Measurements from ENCODE around the gene LDLRAD4.

Gene LDLRAD4

DNA sequence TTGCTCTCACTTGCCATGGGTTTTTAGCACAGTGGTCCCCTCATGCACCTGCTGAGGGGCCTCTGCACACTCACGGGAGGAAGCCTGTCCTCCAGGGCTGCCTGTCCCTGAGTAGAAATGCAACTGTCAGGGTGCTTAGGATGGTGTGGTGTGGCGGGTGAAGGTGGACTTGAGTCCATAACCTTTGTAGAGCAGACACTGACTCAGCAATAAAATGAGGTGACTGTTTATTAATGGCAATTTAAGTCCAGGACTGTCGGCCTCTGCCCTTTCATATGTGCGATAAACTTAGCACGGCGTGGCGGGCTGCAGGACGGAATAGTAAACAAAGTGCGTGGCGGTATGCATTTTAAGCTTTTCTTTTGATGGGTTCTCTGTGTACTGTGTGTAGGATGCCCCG, 188.2 kb downstream of the LDLRAD4 start:
- Histone ChIP-seq H3K9me3 (ENCODE audit: control insufficient read depth, insufficient read depth, low read depth, low read length) (no peaks in the 10 kb centered on the region), H3K27me3 (ENCODE audit: control insufficient read depth, insufficient read depth, low read length) (no peaks in the 10 kb centered on the region), H3K36me3 (ENCODE audit: control insufficient read depth, insufficient read depth, low read length) (no peaks in the 10 kb centered on the region), H3K27ac (ENCODE audit: low read depth, low read length) (no peak overlapping the region), H3K9ac (ENCODE audit: low read length) (no peak overlapping the region), H3K4me1 (ENCODE audit: control insufficient read depth, insufficient read depth, low read length) (no peaks in the 10 kb centered on the region), H3K4me3 (ENCODE audit: low read depth, low read length) (no peak overlapping the region)

DNA sequence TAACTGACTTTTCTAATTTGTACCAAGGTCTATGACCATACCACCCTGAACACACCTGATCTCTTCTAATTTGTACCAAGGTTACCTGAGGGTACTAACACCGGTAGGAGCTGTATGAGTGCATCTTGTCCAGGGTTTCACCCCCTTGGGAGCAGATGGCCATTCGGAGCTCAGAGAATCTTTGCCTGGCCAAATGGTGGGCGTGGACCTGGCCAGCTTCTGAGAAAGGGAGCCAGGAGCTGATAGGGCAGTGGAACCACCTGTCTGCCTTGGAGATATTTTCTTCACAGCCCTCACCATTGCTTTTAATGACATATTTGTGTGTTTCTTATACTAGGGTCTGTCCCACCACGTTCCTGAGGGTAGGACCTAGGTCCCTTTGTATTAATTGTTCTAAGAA, 188.9 kb downstream of the LDLRAD4 start:
- Histone ChIP-seq H3K9ac (ENCODE audit: low read length) (no peak overlapping the region), H3K4me3 (ENCODE audit: low read depth, low read length) (no peak overlapping the region), H3K9me3 (ENCODE audit: control insufficient read depth, insufficient read depth, low read depth, low read length) (peaks cover 7% of the 10 kb centered on the region), H3K27me3 (ENCODE audit: control insufficient read depth, insufficient read depth, low read length) (no peaks in the 10 kb centered on the region), H3K36me3 (ENCODE audit: control insufficient read depth, insufficient read depth, low read length) (no peaks in the 10 kb centered on the region), H3K4me1 (ENCODE audit: control insufficient read depth, insufficient read depth, low read length) (no peaks in the 10 kb centered on the region), H3K27ac (ENCODE audit: low read depth, low read length) (no peak overlapping the region)

DNA sequence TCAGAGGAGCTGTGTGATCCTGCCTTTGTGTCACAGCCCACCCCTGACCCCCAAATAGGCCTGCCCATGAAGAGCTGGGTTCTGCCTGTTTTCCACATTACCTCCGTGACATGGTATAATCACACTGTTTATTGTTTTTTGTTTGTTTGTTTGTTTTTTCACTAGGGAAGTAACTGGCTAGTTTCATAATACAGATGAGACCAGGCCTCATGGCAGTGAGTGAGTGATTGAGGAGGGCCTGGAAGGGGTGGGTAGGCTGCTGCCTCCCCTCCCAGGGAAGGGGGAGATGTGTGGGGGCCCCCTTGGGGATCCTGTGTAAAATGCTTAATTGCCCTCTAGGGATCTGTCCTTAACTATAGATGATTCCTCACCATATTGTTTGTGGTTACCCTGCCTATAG, 190.5 kb downstream of the LDLRAD4 start:
- H3K4me3 ChIP-seq (ENCODE audit: low read depth, low read length), result no peak overlapping the region
- no peaks in the 10 kb centered on the region for H3K36me3 ChIP-seq (ENCODE audit: control insufficient read depth, insufficient read depth, low read length)
- no peak overlapping the region for H3K9ac ChIP-seq (ENCODE audit: low read length)
- peaks cover 8% of the 10 kb centered on the region for H3K9me3 ChIP-seq (ENCODE audit: control insufficient read depth, insufficient read depth, low read depth, low read length)
- no peaks in the 10 kb centered on the region for H3K27me3 ChIP-seq (ENCODE audit: control insufficient read depth, insufficient read depth, low read length)
- no peak overlapping the region for H3K27ac ChIP-seq (ENCODE audit: low read depth, low read length)
- peaks cover 1% of the 10 kb centered on the region; the same call in 1 of the 2 replicates for H3K4me1 ChIP-seq (ENCODE audit: control insufficient read depth, insufficient read depth, low read length)

DNA sequence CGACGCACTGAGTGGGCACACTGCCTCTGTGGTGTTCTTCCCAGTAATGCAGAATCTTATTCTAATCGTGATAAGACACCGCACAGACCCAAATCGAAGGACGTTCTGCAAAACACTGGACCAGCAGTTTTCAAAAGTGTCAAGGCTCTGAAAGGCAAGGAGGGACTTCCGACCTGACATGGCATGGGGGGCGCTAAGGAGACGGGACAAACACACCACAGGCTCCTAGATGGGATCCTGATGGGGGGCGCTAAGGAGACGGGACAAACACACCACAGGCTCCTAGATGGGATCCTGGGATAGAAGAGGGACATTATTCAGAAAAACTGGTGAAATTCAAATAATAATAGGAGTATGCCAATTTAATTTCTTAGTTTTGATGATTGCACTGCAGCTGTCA, 191.4 kb downstream of the LDLRAD4 start:
- peaks cover 8% of the 10 kb centered on the region for H3K9me3 ChIP-seq (ENCODE audit: control insufficient read depth, insufficient read depth, low read depth, low read length)
- no peak overlapping the region for H3K27ac ChIP-seq (ENCODE audit: low read depth, low read length)
- H3K36me3 ChIP-seq (ENCODE audit: control insufficient read depth, insufficient read depth, low read length), result no peaks in the 10 kb centered on the region
- no peaks in the 10 kb centered on the region for H3K27me3 ChIP-seq (ENCODE audit: control insufficient read depth, insufficient read depth, low read length)
- peaks cover 11% of the 10 kb centered on the region for H3K4me1 ChIP-seq (ENCODE audit: control insufficient read depth, insufficient read depth, low read length)
- no peak overlapping the region for H3K4me3 ChIP-seq (ENCODE audit: low read depth, low read length)
- no peak overlapping the region for H3K9ac ChIP-seq (ENCODE audit: low read length)

DNA sequence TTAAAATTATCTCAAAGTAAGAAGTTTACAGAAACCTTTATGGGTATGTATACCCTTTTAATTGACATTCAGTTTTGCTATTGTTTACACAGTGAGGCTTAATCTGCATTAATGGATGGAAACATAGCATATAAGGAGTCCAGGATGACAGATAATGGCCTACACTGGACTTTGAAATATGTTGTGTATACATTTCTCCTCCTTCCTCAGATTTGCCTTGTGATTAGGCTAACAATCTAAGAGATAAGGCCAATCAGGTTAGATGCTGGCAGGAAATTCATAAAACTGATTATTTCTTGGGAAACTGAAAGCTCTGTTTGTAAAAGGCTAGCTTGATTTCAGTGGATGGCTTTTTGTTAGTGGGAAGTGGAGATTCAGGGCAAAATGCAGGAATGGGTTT, 191.9 kb downstream of the LDLRAD4 start:
- Histone ChIP-seq H3K27me3 (ENCODE audit: control insufficient read depth, insufficient read depth, low read length) (no peaks in the 10 kb centered on the region), H3K9ac (ENCODE audit: low read length) (no peak overlapping the region), H3K4me3 (ENCODE audit: low read depth, low read length) (no peak overlapping the region), H3K9me3 (ENCODE audit: control insufficient read depth, insufficient read depth, low read depth, low read length) (peaks cover 8% of the 10 kb centered on the region), H3K4me1 (ENCODE audit: control insufficient read depth, insufficient read depth, low read length) (peaks cover 12% of the 10 kb centered on the region), H3K27ac (ENCODE audit: low read depth, low read length) (no peak overlapping the region), H3K36me3 (ENCODE audit: control insufficient read depth, insufficient read depth, low read length) (no peaks in the 10 kb centered on the region)

DNA sequence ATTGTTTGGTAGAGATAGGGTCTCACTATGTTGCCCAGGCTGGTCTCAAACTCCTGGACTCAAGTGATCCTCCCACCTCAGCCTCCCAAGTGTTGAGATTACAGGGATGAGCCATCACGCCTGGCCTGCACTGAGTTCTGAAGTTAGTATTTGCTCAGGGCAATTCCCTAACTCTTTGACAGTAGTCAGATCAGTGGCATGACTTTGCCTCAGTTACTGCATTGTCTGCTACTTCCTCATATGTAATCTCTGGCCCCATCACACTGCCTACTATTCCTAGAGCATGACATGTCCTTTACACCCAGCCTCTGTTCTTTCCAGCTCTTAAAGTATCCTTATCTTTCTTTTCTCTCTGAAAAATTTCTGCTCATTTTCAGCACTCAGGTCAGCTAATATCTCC, 193.5 kb downstream of the LDLRAD4 start:
- H3K27ac ChIP-seq (ENCODE audit: low read depth, low read length), result no peak overlapping the region
- H3K4me1 ChIP-seq (ENCODE audit: control insufficient read depth, insufficient read depth, low read length), result peaks cover 12% of the 10 kb centered on the region
- no peaks in the 10 kb centered on the region for H3K27me3 ChIP-seq (ENCODE audit: control insufficient read depth, insufficient read depth, low read length)
- H3K36me3 ChIP-seq (ENCODE audit: control insufficient read depth, insufficient read depth, low read length), result no peaks in the 10 kb centered on the region
- no peak overlapping the region for H3K9ac ChIP-seq (ENCODE audit: low read length)
- peaks cover 8% of the 10 kb centered on the region for H3K9me3 ChIP-seq (ENCODE audit: control insufficient read depth, insufficient read depth, low read depth, low read length)
- no peak overlapping the region for H3K4me3 ChIP-seq (ENCODE audit: low read depth, low read length)

DNA sequence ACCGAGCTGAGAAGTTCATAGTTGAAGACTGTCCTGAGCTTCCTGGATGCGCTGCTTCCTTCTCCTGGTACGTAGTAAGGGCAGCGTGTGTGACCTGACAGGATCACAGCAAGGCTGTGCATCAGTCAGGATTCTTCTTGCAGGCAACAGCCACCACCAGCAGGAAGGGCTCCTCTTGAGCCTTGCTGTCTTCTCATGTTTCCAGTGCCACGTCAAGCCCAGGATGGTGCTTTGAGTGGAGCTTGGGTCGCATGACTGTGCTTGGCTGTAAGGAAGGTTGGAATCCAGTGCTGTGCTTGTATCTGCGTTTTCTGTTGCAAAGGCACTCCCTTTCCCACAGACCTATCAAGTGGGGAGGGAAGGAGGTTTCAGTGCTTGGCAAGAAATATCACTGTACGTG, 194.3 kb downstream of the LDLRAD4 start:
- H3K27ac ChIP-seq (ENCODE audit: low read depth, low read length), result no peak overlapping the region
- H3K27me3 ChIP-seq (ENCODE audit: control insufficient read depth, insufficient read depth, low read length), result no peaks in the 10 kb centered on the region
- no peak overlapping the region for H3K4me3 ChIP-seq (ENCODE audit: low read depth, low read length)
- H3K9me3 ChIP-seq (ENCODE audit: control insufficient read depth, insufficient read depth, low read depth, low read length), result peaks cover 8% of the 10 kb centered on the region
- H3K4me1 ChIP-seq (ENCODE audit: control insufficient read depth, insufficient read depth, low read length), result peaks cover 12% of the 10 kb centered on the region
- H3K36me3 ChIP-seq (ENCODE audit: control insufficient read depth, insufficient read depth, low read length), result no peaks in the 10 kb centered on the region
- H3K9ac ChIP-seq (ENCODE audit: low read length), result no peak overlapping the region

DNA sequence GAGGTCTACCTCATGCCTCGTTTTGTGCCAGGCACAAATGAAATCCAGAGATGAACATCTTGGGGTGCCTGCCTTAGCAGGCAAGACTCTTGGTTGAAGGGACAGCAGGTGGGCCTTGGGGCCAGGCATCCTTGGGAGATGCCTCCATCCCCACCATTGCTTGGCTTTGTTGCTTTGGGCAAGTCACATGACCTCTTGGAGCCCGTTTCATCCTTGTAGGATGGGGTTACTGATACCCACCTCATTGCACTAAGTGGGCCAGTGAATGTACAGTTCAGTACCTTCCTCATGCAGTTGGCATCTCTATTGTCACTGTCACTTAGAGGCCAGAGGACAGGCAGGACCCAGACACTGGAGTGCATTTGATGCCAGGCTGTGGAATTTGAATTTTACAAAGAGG, 195.5 kb downstream of the LDLRAD4 start:
- Histone ChIP-seq H3K4me3 (ENCODE audit: low read depth, low read length) (no peak overlapping the region), H3K27me3 (ENCODE audit: control insufficient read depth, insufficient read depth, low read length) (no peaks in the 10 kb centered on the region), H3K9ac (ENCODE audit: low read length) (no peak overlapping the region), H3K9me3 (ENCODE audit: control insufficient read depth, insufficient read depth, low read depth, low read length) (peaks cover 8% of the 10 kb centered on the region), H3K27ac (ENCODE audit: low read depth, low read length) (no peak overlapping the region), H3K36me3 (ENCODE audit: control insufficient read depth, insufficient read depth, low read length) (no peaks in the 10 kb centered on the region), H3K4me1 (ENCODE audit: control insufficient read depth, insufficient read depth, low read length) (peaks cover 12% of the 10 kb centered on the region)

DNA sequence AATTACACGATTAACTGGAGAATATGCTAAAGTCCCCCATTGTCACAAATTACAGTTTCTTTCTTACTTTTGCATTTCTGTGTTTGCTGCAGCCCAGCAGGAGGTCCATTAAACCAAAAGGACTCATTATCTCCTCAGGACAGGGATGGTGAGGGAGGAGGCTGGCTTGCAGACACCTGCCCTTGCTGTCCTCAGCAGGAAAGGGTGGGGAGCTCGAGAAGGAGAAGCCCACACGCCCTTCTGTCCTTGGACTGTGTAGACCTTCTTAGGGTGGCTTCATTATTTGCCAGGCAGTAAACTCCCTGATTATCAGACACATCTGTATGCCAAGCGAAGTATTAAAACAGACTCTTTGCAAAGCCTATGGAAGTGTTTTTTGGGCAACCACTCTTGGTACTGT, 196.0 kb downstream of the LDLRAD4 start:
- H3K4me3 ChIP-seq (ENCODE audit: low read depth, low read length), result no peak overlapping the region
- H3K36me3 ChIP-seq (ENCODE audit: control insufficient read depth, insufficient read depth, low read length), result no peaks in the 10 kb centered on the region
- H3K27ac ChIP-seq (ENCODE audit: low read depth, low read length), result no peak overlapping the region
- H3K27me3 ChIP-seq (ENCODE audit: control insufficient read depth, insufficient read depth, low read length), result no peaks in the 10 kb centered on the region
- peaks cover 8% of the 10 kb centered on the region for H3K9me3 ChIP-seq (ENCODE audit: control insufficient read depth, insufficient read depth, low read depth, low read length)
- no peak overlapping the region for H3K9ac ChIP-seq (ENCODE audit: low read length)
- peaks cover 12% of the 10 kb centered on the region for H3K4me1 ChIP-seq (ENCODE audit: control insufficient read depth, insufficient read depth, low read length)

DNA sequence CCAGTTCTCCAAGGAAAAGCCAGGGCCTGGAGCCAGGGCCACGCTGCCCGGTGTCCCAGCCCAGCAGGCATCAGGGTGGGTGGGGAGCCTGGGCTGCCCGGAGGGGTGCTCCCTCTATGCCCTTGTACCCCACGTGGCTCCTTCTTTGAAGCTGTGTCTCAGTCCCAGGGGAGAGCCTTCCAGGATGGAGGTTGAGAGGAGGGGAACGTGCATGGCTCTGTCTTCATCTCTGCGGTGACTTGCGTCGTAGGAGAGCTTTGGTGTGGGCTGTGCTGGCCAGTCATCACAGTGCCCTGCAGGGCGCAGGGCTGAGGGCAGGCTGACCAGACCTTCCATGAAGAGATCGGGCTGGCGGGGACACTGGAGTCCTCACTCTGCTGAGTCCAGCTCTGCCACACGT, 197.2 kb downstream of the LDLRAD4 start:
- peaks cover 8% of the 10 kb centered on the region for H3K9me3 ChIP-seq (ENCODE audit: control insufficient read depth, insufficient read depth, low read depth, low read length)

DNA sequence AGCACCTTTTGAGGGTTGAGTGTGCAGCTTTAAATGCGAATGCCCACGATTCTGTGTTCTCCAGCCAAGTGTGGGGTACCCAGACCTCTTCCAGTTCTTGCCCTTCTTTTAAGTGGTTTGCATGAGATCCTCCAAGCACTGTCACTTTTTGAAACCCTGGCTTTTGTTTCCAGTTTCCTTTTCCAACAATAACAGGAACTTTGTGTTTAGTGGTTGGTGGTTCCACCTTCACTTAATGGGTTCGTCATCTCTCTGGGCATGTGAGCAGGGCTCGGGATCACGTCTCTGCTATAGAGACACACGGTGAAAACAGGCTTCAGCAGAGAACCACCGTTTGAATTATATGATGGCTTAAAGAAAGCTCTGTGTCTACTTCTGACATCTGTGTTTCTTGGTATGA, 197.6 kb downstream of the LDLRAD4 start:
- H3K9me3 ChIP-seq (ENCODE audit: control insufficient read depth, insufficient read depth, low read depth, low read length), result peaks cover 8% of the 10 kb centered on the region
- peaks cover 12% of the 10 kb centered on the region for H3K4me1 ChIP-seq (ENCODE audit: control insufficient read depth, insufficient read depth, low read length)
- no peak overlapping the region for H3K4me3 ChIP-seq (ENCODE audit: low read depth, low read length)
- H3K27me3 ChIP-seq (ENCODE audit: control insufficient read depth, insufficient read depth, low read length), result no peaks in the 10 kb centered on the region
- H3K27ac ChIP-seq (ENCODE audit: low read depth, low read length), result no peak overlapping the region
- H3K36me3 ChIP-seq (ENCODE audit: control insufficient read depth, insufficient read depth, low read length), result no peaks in the 10 kb centered on the region
- H3K9ac ChIP-seq (ENCODE audit: low read length), result no peak overlapping the region

More for the DNA sequence above, 197.2 kb downstream of the LDLRAD4 start:
- Histone ChIP-seq H3K9ac (ENCODE audit: low read length) (no peak overlapping the region), H3K4me1 (ENCODE audit: control insufficient read depth, insufficient read depth, low read length) (peaks cover 12% of the 10 kb centered on the region), H3K27ac (ENCODE audit: low read depth, low read length) (no peak overlapping the region), H3K36me3 (ENCODE audit: control insufficient read depth, insufficient read depth, low read length) (no peaks in the 10 kb centered on the region), H3K27me3 (ENCODE audit: control insufficient read depth, insufficient read depth, low read length) (no peaks in the 10 kb centered on the region), H3K4me3 (ENCODE audit: low read depth, low read length) (no peak overlapping the region)

DNA sequence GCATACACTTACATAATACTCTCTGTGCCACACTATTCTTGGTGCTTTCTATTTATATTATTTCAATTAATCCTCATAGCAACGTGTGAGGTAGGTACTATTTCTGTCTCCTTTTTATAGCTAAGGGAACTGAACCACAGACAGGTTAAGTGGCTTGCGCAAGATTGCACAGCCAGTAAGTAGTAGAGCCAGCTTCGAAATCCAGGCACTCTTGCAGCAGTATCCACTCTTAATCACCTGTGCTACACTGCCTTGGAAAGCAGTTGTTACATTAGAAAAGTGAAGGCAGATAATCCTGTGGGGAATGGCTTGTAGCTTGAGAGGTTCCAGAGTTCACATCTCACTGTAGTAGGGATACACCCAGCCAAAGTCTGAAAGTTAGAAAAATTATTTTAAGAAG, 198.3 kb downstream of the LDLRAD4 start:
- no peak overlapping the region for H3K27ac ChIP-seq (ENCODE audit: low read depth, low read length)
- no peaks in the 10 kb centered on the region for H3K27me3 ChIP-seq (ENCODE audit: control insufficient read depth, insufficient read depth, low read length)
- H3K9ac ChIP-seq (ENCODE audit: low read length), result no peak overlapping the region
- H3K4me3 ChIP-seq (ENCODE audit: low read depth, low read length), result no peak overlapping the region
- H3K36me3 ChIP-seq (ENCODE audit: control insufficient read depth, insufficient read depth, low read length), result no peaks in the 10 kb centered on the region
- H3K4me1 ChIP-seq (ENCODE audit: control insufficient read depth, insufficient read depth, low read length), result peaks cover 12% of the 10 kb centered on the region
- H3K9me3 ChIP-seq (ENCODE audit: control insufficient read depth, insufficient read depth, low read depth, low read length), result peaks cover 8% of the 10 kb centered on the region

Measured in HUES6 (cell line).